Cardiac muscle cell (in vitro differentiated cells and primary cell): ENCODE data around the gene DNAH8. TPM values are rescaled to one million over a fixed set of nuclear protein-coding genes. Genes with fewer than 3 reads are reported as not detected.

Experiments used
- DNase-seq, 2 donors: peaks; one replicate each; pipeline versions ENCODE4 v3.0.0 to v3.0.0-alpha.2; 2010 to 2017; ENCODE audit warnings: low read depth in 1 of 2, low spot score in 1 of 2
- H3K27ac ChIP-seq: fragments of 200-600 bp; sonication (generic); 2 replicates; pipeline ENCODE4 v1.5.1; 2016
- H3K27me3 ChIP-seq: fragments of 200-600 bp; sonication (generic); 2 replicates; pipeline ENCODE4 v1.6.0; 2016; ENCODE audit warnings: control low read depth
- H3K36me3 ChIP-seq: fragments of 200-600 bp; sonication (generic); 2 replicates; pipeline ENCODE4 v1.5.1; 2016; ENCODE audit warnings: control low read depth
- H3K4me1 ChIP-seq: fragments of 200-600 bp; sonication (generic); 2 replicates; pipeline ENCODE4 v1.8.1; 2017; ENCODE audit warnings: low read depth, mild to moderate bottlenecking, mixed run types
- H3K4me3 ChIP-seq: fragments of 200-600 bp; sonication (generic); 2 replicates; pipeline ENCODE4 v1.5.1; 2016; ENCODE audit warnings: mild to moderate bottlenecking
- H3K9me3 ChIP-seq: fragments of 200-600 bp; sonication (generic); 2 replicates; pipeline ENCODE4 v1.5.1; 2017; ENCODE audit warnings: low read depth, mild to moderate bottlenecking, control low read depth
- CTCF ChIP-seq: IDR thresholded peaks from 2 replicates; pipeline ENCODE4 v1.5.1; 2012; ENCODE audit warnings: low read depth, mild to moderate bottlenecking, low read length
- polyA plus RNA-seq: library from polyadenylated mRNA; unstranded; fragments of >200 nt; fragmentation: Nextera tagmentation; extraction: Ambion mirVana; gene quantifications from 2 replicates; pipeline ENCODE4 v1.2.1, GENCODE V29; 2016
- total RNA-seq: library from RNA; depleted of rRNA; stranded (reverse); fragments of >200 nt; gene quantifications from 2 replicates; pipeline ENCODE4 v1.2.3, GENCODE V29; 2016

Gene DNAH8
- total and polyA plus RNA-seq, 2 experiments from 2014 or later: not detected

- Histone ChIP-seq H3K27me3 (no peaks in the 10 kb centered on the region), H3K4me1 (no peaks in the 10 kb centered on the region), H3K36me3 (no peaks in the 10 kb centered on the region), H3K27ac (no peak overlapping the region), H3K4me3 (no peak overlapping the region), H3K9me3 (no peaks in the 10 kb centered on the region)
- DNase-seq: no peak
- TF ChIP-seq CTCF: no peak
Observed at GRCh38 chr6:38762848-38763247, 47.7 kb downstream of the DNAH8 start.

- no peak for TF ChIP-seq CTCF
- no peaks in the 10 kb centered on the region for H3K36me3 ChIP-seq
- no peaks in the 10 kb centered on the region for H3K4me1 ChIP-seq
Observed at GRCh38 chr6:38767560-38767959, 52.4 kb downstream of the DNAH8 start.

DNA sequence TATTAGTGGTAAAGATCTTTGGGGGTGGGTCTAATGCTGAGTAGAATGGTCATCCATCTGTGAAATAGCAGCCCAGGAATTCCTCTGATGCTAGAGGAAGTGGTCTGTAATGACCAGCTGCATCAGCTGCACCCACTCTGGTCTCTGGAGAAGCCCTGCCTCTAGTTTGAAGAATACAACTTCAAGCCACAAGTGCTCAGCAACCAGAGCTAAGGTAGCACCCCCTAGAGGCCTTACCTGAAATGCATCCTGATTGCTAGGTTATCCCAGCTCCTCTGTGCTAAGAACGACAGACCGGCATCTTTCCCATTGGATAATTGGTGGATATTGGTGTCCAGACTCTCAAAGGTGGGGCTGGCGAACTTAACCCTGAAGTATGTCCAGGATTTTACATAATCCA, 58.2 kb downstream of the DNAH8 start:
- Histone ChIP-seq H3K4me3 (no peak overlapping the region), H3K36me3 (no peaks in the 10 kb centered on the region), H3K9me3 (no peaks in the 10 kb centered on the region), H3K4me1 (no peaks in the 10 kb centered on the region), H3K27ac (no peak overlapping the region), H3K27me3 (no peaks in the 10 kb centered on the region)
- DNase-seq: peak; percentile 3
- peak; percentile 21 for TF ChIP-seq CTCF

More at GRCh38 chr6:38767560-38767959, 52.4 kb downstream of the DNAH8 start:
- Histone ChIP-seq H3K4me3 (no peak overlapping the region), H3K27ac (no peak overlapping the region), H3K9me3 (no peaks in the 10 kb centered on the region), H3K27me3 (no peaks in the 10 kb centered on the region)
- no peak for DNase-seq

DNA sequence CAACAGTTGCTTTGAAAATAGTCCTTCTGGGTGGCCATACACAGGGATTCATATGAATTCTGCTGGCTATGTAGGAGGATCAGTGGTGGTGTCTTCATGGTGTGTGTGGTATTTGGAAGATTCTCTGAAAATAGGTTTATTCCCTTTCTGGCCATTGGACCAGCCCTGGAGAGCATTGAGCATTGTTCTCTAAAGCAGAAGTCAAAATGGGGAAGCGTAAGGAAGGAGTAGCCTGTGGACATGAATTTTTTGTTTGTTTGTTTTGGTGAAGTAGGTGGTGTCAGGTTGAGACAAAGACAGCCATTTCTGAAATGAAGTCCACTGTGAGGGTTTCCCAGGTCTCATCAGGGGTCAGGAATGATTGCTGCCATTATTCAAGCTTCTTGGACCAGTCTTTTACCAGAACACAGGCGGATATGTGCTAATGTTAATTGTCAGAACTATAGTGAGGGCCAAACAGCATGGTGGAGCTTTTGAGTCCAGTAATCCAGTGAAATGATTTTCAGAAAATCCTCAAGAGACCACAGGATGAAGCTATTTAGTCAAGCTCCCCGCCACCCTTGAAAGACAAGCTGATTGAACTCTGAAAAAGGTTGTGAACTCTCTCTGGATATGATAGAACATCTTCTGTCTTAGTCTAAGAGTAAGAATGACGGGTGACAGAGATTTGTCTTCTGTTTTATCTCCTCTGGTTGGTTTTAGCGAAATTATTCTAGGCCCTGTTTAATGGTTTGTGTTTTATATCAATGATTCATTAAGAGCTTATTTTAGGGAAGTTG, 60.0 kb downstream of the DNAH8 start:
- Histone ChIP-seq H3K4me3 (no peak overlapping the region), H3K36me3 (no peaks in the 10 kb centered on the region), H3K9me3 (no peaks in the 10 kb centered on the region), H3K27ac (no peak overlapping the region), H3K27me3 (no peaks in the 10 kb centered on the region), H3K4me1 (no peaks in the 10 kb centered on the region)
- DNase-seq: no peak
- TF ChIP-seq CTCF: no peak

DNA sequence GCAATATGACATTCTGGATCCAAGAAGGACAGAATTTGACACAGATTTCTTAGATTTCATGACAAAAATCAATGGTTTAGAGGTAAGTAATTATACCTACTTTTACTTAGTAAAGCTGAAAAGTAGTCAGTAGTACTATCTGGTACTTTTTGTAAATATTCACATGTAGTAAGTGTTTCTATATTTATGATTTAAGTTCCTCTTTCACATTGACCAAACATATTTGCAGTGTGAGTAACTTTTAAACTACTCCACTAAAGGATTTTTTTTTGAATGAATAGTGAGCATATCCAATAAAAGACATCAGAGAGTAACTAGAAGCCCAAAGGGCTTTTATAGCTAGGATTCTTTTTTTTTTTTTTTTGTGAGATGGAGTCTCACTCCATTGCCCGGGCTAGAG, 60.8 kb downstream of the DNAH8 start:
- Histone ChIP-seq H3K36me3 (no peaks in the 10 kb centered on the region), H3K27me3 (no peaks in the 10 kb centered on the region), H3K27ac (no peak overlapping the region), H3K4me3 (no peak overlapping the region), H3K4me1 (no peaks in the 10 kb centered on the region), H3K9me3 (no peaks in the 10 kb centered on the region)
- TF ChIP-seq CTCF: no peak
- no peak for DNase-seq
